IPS-18c (cell line): ENCODE measurements around the gene SERTAD4.

Source experiments
- H3K4me3 ChIP-seq: 2 replicates; pipeline ENCODE4 v1.7.0; 2013; ENCODE audit warnings: low read depth, mild to moderate bottlenecking, low read length, moderate library complexity; ENCODE audit not compliant: insufficient read depth
- H3K9me3 ChIP-seq: one replicate; pipeline ENCODE4 v1.6.1; 2013; ENCODE audit warnings: mild to moderate bottlenecking, low read length, moderate library complexity; ENCODE audit not compliant: control insufficient read depth, insufficient read depth

SERTAD4 gene

GRCh38 chr1:210223226-210223904 is 9.2 kb upstream of the SERTAD4 start:
- no peak overlapping the region for H3K4me3 ChIP-seq
- no peaks in the 10 kb centered on the region for H3K9me3 ChIP-seq

GRCh38 chr1:210228158-210228557 is 4.4 kb upstream of the SERTAD4 start:
- H3K4me3 ChIP-seq = no peak overlapping the region
- no peaks in the 10 kb centered on the region for H3K9me3 ChIP-seq

- H3K9me3 ChIP-seq = no peaks in the 10 kb centered on the region
- no peak overlapping the region for H3K4me3 ChIP-seq
These were observed 2.4 kb upstream of the SERTAD4 start for GRCh38 chr1:210230149-210230695.

- Histone ChIP-seq H3K9me3 (no peaks in the 10 kb centered on the region), H3K4me3 (peak overlapping the region; percentile 69; the same call in 1 of the 2 replicates)
These were observed 618 bp upstream of the SERTAD4 start for GRCh38 chr1:210231846-210232510.

GRCh38 chr1:210233216-210233494 is 559 bp downstream of the SERTAD4 start:
- H3K4me3 ChIP-seq = peak overlapping the region; percentile 69
- H3K9me3 ChIP-seq = no peaks in the 10 kb centered on the region

- H3K4me3 ChIP-seq = peak overlapping the region; percentile 69
- no peaks in the 10 kb centered on the region for H3K9me3 ChIP-seq
These were observed 1.1 kb downstream of the SERTAD4 start for GRCh38 chr1:210233495-210234328.

GRCh38 chr1:210234329-210234757 is 1.7 kb downstream of the SERTAD4 start:
- Histone ChIP-seq H3K4me3 (peak overlapping the region; percentile 69), H3K9me3 (no peaks in the 10 kb centered on the region)

GRCh38 chr1:210235363-210236053 is 2.9 kb downstream of the SERTAD4 start:
- Histone ChIP-seq H3K4me3 (no peak overlapping the region), H3K9me3 (no peaks in the 10 kb centered on the region)

- Histone ChIP-seq H3K9me3 (no peaks in the 10 kb centered on the region), H3K4me3 (no peak overlapping the region)
These were observed 3.8 kb downstream of the SERTAD4 start for GRCh38 chr1:210236386-210236839.

- no peak overlapping the region for H3K4me3 ChIP-seq
- no peaks in the 10 kb centered on the region for H3K9me3 ChIP-seq
These were observed 4.3 kb downstream of the SERTAD4 start for GRCh38 chr1:210236840-210237409.

GRCh38 chr1:210237479-210237878 is 4.9 kb downstream of the SERTAD4 start:
- Histone ChIP-seq H3K9me3 (no peaks in the 10 kb centered on the region), H3K4me3 (no peak overlapping the region)

- Histone ChIP-seq H3K4me3 (no peak overlapping the region), H3K9me3 (no peaks in the 10 kb centered on the region)
These were observed 5.4 kb downstream of the SERTAD4 start for GRCh38 chr1:210237981-210238380.

- H3K9me3 ChIP-seq = no peaks in the 10 kb centered on the region
- no peak overlapping the region for H3K4me3 ChIP-seq
These were observed 6.9 kb downstream of the SERTAD4 start for GRCh38 chr1:210239349-210240111.

- Histone ChIP-seq H3K4me3 (no peak overlapping the region), H3K9me3 (no peaks in the 10 kb centered on the region)
These were observed 8.5 kb downstream of the SERTAD4 start for GRCh38 chr1:210241121-210241520.

- H3K9me3 ChIP-seq = no peaks in the 10 kb centered on the region
These were observed 12.3 kb downstream of the SERTAD4 start for GRCh38 chr1:210244746-210245367.

GRCh38 chr1:210246447-210246846 is 13.9 kb downstream of the SERTAD4 start:
- no peak overlapping the region for H3K4me3 ChIP-seq

More at GRCh38 chr1:210244746-210245367, 12.3 kb downstream of the SERTAD4 start:
- H3K4me3 ChIP-seq = no peak overlapping the region

More at GRCh38 chr1:210246447-210246846, 13.9 kb downstream of the SERTAD4 start:
- H3K9me3 ChIP-seq = no peaks in the 10 kb centered on the region
